Measurements from ENCODE around the gene TMEM163.
A peak's percentile ranks its signal among the peaks of the same experiment; 100 is the strongest.

TMEM163 gene

GRCh38 chr2:134420920-134421319 is 297.9 kb downstream of the TMEM163 start (continued):
- no peak for TF ChIP-seq ZNF791 (tag by site-specific recombination; IDR thresholded peaks at IDR 0.05)
- TF ChIP-seq, protein P1, sequence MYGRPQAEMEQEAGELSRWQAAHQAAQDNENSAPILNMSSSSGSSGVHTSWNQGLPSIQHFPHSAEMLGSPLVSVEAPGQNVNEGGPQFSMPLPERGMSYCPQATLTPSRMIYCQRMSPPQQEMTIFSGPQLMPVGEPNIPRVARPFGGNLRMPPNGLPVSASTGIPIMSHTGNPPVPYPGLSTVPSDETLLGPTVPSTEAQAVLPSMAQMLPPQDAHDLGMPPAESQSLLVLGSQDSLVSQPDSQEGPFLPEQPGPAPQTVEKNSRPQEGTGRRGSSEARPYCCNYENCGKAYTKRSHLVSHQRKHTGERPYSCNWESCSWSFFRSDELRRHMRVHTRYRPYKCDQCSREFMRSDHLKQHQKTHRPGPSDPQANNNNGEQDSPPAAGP (tag by site-specific recombination; IDR thresholded peaks at IDR 0.05) = no peak
- no peak for TF ChIP-seq ZNF747 (tag by site-specific recombination; IDR thresholded peaks at IDR 0.05)
- TF ChIP-seq FEZF1 (tag by site-specific recombination; IDR thresholded peaks at IDR 0.05) = no peak

GRCh38 chr2:134420259-134420658 is 298.5 kb downstream of the TMEM163 start:
- POLR2A ChIA-PET = no interaction called here
- CTCF ChIA-PET = interaction anchor here (1.0 to 1.6 kb wide), 3 partner anchors 11 to 31 kb away, joined by 4 to 9 read pairs (median 4); no protein-coding TSS in a partner anchor
- TF ChIP-seq ZNF223 (tag by site-specific recombination; IDR thresholded peaks at IDR 0.05) (no peak), ZNF404 (tag by site-specific recombination; IDR thresholded peaks at IDR 0.05) (no peak), HOXD13 (CRISPR knock-in tag; IDR thresholded peaks at IDR 0.05; ENCODE audit: borderline replicate concordance) (no peak), ZNF558 (tag by site-specific recombination; IDR thresholded peaks at IDR 0.05) (no peak), HOXA7 (CRISPR knock-in tag; IDR thresholded peaks at IDR 0.05; ENCODE audit: borderline replicate concordance) (no peak), ZFHX2 (tag by site-specific recombination; conservative IDR thresholded peaks at IDR 0.05) (no peak), CTCF (tag by site-specific recombination; IDR thresholded peaks at IDR 0.05) (no peak), ZNF791 (tag by site-specific recombination; IDR thresholded peaks at IDR 0.05) (no peak), ZNF473 (tag by site-specific recombination; IDR thresholded peaks at IDR 0.05) (no peak), SCRT2 (tag by site-specific recombination; IDR thresholded peaks at IDR 0.05) (no peak), ZNF214 (tag by site-specific recombination; IDR thresholded peaks at IDR 0.05; ENCODE audit: borderline replicate concordance) (no peak), OSR2 (tag by site-specific recombination; IDR thresholded peaks at IDR 0.05) (no peak), RBAK (tag by site-specific recombination; IDR thresholded peaks at IDR 0.05) (no peak), ZNF76 (tag by site-specific recombination; IDR thresholded peaks at IDR 0.05; ENCODE audit: borderline replicate concordance, low read depth) (no peak), ZNF157 (tag by site-specific recombination; IDR thresholded peaks at IDR 0.05) (no peak), ZNF664 (tag by site-specific recombination; IDR thresholded peaks at IDR 0.05) (no peak), ZNF426 (tag by site-specific recombination; IDR thresholded peaks at IDR 0.05) (no peak), ZNF560 (tag by site-specific recombination; IDR thresholded peaks at IDR 0.05; ENCODE audit: borderline replicate concordance) (no peak), ZBTB20 (tag by site-specific recombination; IDR thresholded peaks at IDR 0.05) (no peak)
- Histone ChIP-seq H3K4me3 (ENCODE audit: low read depth, low read length) (no peak overlapping the region), H3K9me3 (ENCODE audit: control insufficient read depth, insufficient read depth, low read depth, low read length) (no peaks in the 10 kb centered on the region), H3K27ac (ENCODE audit: extremely low read depth, low read depth, low read length) (no peak overlapping the region), H3K4me1 (ENCODE audit: control insufficient read depth, insufficient read depth, low read length) (no peaks in the 10 kb centered on the region), H3K36me3 (ENCODE audit: control insufficient read depth in 2 of 2, insufficient read depth in 1 of 2, low read length in 2 of 2) (peaks cover 0 to 26% of the 10 kb centered on the region in 2 experiments; a peak in 2 of 3 replicates)

DNA sequence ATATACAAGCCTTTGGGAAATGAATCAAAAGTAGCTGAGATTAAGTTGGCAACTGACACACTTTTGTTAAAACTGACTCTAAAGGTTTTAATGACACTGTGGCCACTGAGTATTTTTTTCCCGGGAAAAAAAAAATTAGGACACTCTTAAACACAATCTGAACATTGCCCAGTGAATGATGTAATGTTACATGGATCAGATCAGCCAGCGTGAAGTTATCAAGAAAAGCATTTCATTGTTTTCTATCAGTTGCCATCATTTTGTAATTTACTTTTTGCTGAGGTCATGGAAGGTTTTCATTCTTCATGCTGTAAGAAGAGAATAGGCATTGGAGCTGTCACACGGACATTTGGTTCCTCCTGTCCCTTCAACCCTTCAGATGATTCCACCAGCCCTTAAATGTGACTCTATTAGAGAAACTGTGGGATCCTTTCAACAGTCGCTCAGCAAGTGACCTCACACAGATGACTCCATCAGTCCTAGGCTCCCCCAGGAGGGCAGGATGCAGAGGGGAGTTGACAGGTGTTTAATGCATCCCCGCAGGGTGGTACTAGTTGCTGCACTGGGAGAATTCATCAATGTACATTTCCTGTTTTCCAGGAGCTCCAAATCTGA is 300.7 kb downstream of the TMEM163 start:
- Histone ChIP-seq H3K4me3 (ENCODE audit: low read depth, low read length) (no peak overlapping the region), H3K36me3 (ENCODE audit: control insufficient read depth in 2 of 2, insufficient read depth in 1 of 2, low read length in 2 of 2) (peaks cover 0 to 12% of the 10 kb centered on the region in 2 experiments; a peak in 2 of 3 replicates), H3K27ac (ENCODE audit: extremely low read depth, low read depth, low read length) (no peak overlapping the region), H3K4me1 (ENCODE audit: control insufficient read depth, insufficient read depth, low read length) (no peaks in the 10 kb centered on the region), H3K9me3 (ENCODE audit: control insufficient read depth, insufficient read depth, low read depth, low read length) (no peaks in the 10 kb centered on the region)
- ChIA-PET CTCF (interaction anchor here (1.4 kb wide), 1 partner anchor 210 kb away, joined by 5 read pairs; no protein-coding TSS in a partner anchor), POLR2A (no interaction called here)
- TF ChIP-seq, protein P2, sequence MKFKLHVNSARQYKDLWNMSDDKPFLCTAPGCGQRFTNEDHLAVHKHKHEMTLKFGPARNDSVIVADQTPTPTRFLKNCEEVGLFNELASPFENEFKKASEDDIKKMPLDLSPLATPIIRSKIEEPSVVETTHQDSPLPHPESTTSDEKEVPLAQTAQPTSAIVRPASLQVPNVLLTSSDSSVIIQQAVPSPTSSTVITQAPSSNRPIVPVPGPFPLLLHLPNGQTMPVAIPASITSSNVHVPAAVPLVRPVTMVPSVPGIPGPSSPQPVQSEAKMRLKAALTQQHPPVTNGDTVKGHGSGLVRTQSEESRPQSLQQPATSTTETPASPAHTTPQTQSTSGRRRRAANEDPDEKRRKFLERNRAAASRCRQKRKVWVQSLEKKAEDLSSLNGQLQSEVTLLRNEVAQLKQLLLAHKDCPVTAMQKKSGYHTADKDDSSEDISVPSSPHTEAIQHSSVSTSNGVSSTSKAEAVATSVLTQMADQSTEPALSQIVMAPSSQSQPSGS (tag by site-specific recombination; IDR thresholded peaks at IDR 0.05; ENCODE audit: low read depth) = 0 out of 2 replicates have a peak, but pooled peaks have one; percentile 16
- TF ChIP-seq, protein P3, sequence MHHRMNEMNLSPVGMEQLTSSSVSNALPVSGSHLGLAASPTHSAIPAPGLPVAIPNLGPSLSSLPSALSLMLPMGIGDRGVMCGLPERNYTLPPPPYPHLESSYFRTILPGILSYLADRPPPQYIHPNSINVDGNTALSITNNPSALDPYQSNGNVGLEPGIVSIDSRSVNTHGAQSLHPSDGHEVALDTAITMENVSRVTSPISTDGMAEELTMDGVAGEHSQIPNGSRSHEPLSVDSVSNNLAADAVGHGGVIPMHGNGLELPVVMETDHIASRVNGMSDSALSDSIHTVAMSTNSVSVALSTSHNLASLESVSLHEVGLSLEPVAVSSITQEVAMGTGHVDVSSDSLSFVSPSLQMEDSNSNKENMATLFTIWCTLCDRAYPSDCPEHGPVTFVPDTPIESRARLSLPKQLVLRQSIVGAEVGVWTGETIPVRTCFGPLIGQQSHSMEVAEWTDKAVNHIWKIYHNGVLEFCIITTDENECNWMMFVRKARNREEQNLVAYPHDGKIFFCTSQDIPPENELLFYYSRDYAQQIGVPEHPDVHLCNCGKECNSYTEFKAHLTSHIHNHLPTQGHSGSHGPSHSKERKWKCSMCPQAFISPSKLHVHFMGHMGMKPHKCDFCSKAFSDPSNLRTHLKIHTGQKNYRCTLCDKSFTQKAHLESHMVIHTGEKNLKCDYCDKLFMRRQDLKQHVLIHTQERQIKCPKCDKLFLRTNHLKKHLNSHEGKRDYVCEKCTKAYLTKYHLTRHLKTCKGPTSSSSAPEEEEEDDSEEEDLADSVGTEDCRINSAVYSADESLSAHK (tag by site-specific recombination; IDR thresholded peaks at IDR 0.05) = no peak
- no peak for TF ChIP-seq ZBTB17 (tag by site-specific recombination; IDR thresholded peaks at IDR 0.05)
- no peak for TF ChIP-seq ZNF571 (tag by site-specific recombination; IDR thresholded peaks at IDR 0.05)
- TF ChIP-seq ZNF239 (tag by site-specific recombination; IDR thresholded peaks at IDR 0.05) = no peak
- no peak for TF ChIP-seq ZBTB8A (tag by site-specific recombination; IDR thresholded peaks at IDR 0.05)
- TF ChIP-seq ZIC2 (tag by site-specific recombination; IDR thresholded peaks at IDR 0.05) = peak; percentile 44; the same call in 1 of the 2 replicates
